Ishikawa (cell line): ENCODE data around the gene ARID5B.

Experiments
- CREB1 ChIP-seq: IDR thresholded peaks from 2 replicates; pipeline ENCODE4 v1.6.1; 2012; ENCODE audit warnings: low read depth
- EGR1 ChIP-seq: IDR thresholded peaks from 2 replicates; pipeline ENCODE4 v1.6.1; 2012
- EP300 ChIP-seq: IDR thresholded peaks from 2 replicates; pipeline ENCODE4 v1.6.1; 2012; ENCODE audit warnings: borderline replicate concordance
- FOXM1 ChIP-seq: IDR thresholded peaks from 2 replicates; pipeline ENCODE4 v1.6.1; 2012; ENCODE audit warnings: low read depth, borderline replicate concordance
- NFIC ChIP-seq: IDR thresholded peaks from 2 replicates; pipeline ENCODE4 v1.6.1; 2012
- RAD21 ChIP-seq: IDR thresholded peaks from 2 replicates; pipeline ENCODE4 v1.6.1; 2012; ENCODE audit warnings: low read depth
- TAF1 ChIP-seq: IDR thresholded peaks from 2 replicates; pipeline ENCODE4 v1.6.1; 2012; ENCODE audit warnings: low read depth, mild to moderate bottlenecking
- TCF12 ChIP-seq: IDR thresholded peaks from 2 replicates; pipeline ENCODE4 v1.6.1; 2012; ENCODE audit warnings: low read depth
- TEAD4 ChIP-seq: IDR thresholded peaks from 2 replicates; pipeline ENCODE4 v1.6.1; 2012
- YY1 ChIP-seq: IDR thresholded peaks from 2 replicates; pipeline ENCODE4 v1.6.1; 2012; ENCODE audit warnings: low read depth
- TF ChIP-seq, protein P1 (sequence below): IDR thresholded peaks from 2 replicates; pipeline ENCODE4 v1.6.1; 2012
- TF ChIP-seq, protein P2 (sequence below): IDR thresholded peaks from 2 replicates; pipeline ENCODE4 v1.6.1; 2012; ENCODE audit warnings: low read depth, mild to moderate bottlenecking
- TF ChIP-seq, protein P3 (sequence below): IDR thresholded peaks from 2 replicates; pipeline ENCODE4 v1.6.1; 2012

DNA sequence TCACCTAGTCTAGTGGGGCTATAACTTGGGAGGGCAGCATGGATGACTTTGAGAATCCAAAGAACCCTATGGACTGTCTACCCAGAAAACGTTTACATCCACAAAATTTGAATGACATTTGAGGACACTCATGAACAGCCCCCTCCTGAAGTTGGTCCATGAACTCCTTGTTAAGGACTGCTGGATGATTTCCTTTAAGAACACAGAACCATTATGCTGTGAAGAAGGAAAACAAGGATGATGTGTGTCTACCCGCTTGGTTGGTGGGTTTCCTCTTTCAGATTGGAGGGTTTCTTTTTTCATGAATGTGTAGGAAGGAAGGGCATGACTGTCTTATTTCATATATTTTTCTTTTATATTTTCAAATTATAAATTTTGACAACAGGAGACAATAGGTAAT lies 58.3 kb downstream of the ARID5B start:
- no peak for TF ChIP-seq FOXM1
- TF ChIP-seq, protein P1, sequence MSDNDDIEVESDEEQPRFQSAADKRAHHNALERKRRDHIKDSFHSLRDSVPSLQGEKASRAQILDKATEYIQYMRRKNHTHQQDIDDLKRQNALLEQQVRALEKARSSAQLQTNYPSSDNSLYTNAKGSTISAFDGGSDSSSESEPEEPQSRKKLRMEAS, result no peak
- TF ChIP-seq TAF1, result no peak
- TF ChIP-seq NFIC, result no peak
- no peak for TF ChIP-seq CREB1
- TF ChIP-seq EGR1, result no peak
- TF ChIP-seq, protein P2, sequence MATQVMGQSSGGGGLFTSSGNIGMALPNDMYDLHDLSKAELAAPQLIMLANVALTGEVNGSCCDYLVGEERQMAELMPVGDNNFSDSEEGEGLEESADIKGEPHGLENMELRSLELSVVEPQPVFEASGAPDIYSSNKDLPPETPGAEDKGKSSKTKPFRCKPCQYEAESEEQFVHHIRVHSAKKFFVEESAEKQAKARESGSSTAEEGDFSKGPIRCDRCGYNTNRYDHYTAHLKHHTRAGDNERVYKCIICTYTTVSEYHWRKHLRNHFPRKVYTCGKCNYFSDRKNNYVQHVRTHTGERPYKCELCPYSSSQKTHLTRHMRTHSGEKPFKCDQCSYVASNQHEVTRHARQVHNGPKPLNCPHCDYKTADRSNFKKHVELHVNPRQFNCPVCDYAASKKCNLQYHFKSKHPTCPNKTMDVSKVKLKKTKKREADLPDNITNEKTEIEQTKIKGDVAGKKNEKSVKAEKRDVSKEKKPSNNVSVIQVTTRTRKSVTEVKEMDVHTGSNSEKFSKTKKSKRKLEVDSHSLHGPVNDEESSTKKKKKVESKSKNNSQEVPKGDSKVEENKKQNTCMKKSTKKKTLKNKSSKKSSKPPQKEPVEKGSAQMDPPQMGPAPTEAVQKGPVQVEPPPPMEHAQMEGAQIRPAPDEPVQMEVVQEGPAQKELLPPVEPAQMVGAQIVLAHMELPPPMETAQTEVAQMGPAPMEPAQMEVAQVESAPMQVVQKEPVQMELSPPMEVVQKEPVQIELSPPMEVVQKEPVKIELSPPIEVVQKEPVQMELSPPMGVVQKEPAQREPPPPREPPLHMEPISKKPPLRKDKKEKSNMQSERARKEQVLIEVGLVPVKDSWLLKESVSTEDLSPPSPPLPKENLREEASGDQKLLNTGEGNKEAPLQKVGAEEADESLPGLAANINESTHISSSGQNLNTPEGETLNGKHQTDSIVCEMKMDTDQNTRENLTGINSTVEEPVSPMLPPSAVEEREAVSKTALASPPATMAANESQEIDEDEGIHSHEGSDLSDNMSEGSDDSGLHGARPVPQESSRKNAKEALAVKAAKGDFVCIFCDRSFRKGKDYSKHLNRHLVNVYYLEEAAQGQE, result no peak
- no peak for TF ChIP-seq RAD21
- no peak for TF ChIP-seq EP300
- TF ChIP-seq, protein P3, sequence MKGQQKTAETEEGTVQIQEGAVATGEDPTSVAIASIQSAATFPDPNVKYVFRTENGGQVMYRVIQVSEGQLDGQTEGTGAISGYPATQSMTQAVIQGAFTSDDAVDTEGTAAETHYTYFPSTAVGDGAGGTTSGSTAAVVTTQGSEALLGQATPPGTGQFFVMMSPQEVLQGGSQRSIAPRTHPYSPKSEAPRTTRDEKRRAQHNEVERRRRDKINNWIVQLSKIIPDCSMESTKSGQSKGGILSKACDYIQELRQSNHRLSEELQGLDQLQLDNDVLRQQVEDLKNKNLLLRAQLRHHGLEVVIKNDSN, result no peak
- no peak for TF ChIP-seq TEAD4
- TF ChIP-seq YY1, result no peak
- no peak for TF ChIP-seq TCF12
